GM12801 (cell line): ENCODE measurements around the gene ST6GALNAC6.

ENCODE experiments used
- TF ChIP-seq, protein P1 (sequence below): IDR thresholded peaks from one replicate; pipeline ENCODE4 v1.5.1; 2011; ENCODE audit warnings: control low read depth; ENCODE audit not compliant: insufficient read length; ENCODE audit errors: extremely low read depth

Gene ST6GALNAC6

GRCh38 chr9:127884976-127885490, 14.4 kb downstream of the ST6GALNAC6 start:
- TF ChIP-seq, protein P1, sequence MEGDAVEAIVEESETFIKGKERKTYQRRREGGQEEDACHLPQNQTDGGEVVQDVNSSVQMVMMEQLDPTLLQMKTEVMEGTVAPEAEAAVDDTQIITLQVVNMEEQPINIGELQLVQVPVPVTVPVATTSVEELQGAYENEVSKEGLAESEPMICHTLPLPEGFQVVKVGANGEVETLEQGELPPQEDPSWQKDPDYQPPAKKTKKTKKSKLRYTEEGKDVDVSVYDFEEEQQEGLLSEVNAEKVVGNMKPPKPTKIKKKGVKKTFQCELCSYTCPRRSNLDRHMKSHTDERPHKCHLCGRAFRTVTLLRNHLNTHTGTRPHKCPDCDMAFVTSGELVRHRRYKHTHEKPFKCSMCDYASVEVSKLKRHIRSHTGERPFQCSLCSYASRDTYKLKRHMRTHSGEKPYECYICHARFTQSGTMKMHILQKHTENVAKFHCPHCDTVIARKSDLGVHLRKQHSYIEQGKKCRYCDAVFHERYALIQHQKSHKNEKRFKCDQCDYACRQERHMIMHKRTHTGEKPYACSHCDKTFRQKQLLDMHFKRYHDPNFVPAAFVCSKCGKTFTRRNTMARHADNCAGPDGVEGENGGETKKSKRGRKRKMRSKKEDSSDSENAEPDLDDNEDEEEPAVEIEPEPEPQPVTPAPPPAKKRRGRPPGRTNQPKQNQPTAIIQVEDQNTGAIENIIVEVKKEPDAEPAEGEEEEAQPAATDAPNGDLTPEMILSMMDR: no peak

DNA sequence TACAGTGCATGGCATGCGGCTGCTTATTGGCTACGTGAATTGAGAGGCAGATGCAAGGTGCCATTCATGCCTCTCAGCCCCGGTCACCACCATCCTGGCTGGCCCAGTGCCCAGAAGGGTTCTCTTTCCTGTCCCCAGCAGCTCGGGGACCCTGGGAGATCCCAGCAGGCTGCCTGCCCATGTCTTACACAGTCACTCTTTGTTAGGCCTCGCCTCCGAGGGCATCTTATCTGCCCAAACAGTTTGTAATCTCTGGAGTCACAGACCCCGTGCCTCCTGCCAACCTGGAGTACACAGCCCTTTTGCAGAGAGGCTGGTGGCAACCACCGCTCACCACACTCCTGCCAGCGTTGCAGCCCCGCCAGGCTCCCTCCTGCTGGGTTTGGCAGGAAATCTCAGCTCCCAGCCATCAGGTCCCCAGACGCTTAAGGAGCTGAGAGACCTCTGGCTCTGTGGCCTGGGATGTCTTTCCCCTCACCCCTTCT, 14.9 kb downstream of the ST6GALNAC6 start:
- TF ChIP-seq, protein P1: no peak

GRCh38 chr9:127883959-127884358, 15.4 kb downstream of the ST6GALNAC6 start:
- TF ChIP-seq, protein P1: no peak

GRCh38 chr9:127880143-127880542, 19.3 kb downstream of the ST6GALNAC6 start:
- TF ChIP-seq, protein P1: no peak

DNA sequence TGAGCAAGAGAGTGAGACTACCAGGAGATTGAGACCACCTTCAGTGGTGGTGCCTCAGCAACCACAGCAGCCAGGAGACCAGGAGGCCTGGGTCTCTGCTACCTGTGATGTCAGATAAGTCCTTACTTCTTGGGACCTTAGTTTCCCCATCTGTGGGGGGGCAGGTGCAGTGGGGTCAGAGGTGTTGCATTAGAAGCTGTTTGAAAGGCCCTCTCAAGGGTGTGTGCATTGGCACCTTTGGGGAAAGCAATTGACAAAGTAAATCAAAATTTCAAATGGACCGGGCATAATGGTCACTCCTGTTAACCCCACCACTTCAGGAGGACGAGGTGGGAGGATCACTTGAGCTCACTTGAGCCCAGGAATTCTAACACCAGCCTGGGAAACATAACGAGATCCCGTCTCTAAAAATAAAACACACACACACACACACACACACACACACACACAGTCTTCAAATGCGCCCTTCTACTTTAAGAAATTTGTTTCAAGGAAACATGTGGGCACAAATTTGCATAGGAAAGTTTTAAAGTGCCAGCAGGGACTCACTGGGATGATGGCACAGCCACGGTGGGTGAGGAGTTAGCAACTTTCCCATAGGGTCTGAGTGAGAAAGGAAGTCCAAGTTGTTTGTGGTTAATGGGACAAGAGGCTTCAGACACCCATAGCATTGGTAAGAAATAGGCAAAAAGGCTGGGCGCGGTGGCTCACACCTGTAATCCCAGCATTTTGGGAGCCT, 20.6 kb downstream of the ST6GALNAC6 start:
- TF ChIP-seq, protein P1: no peak

GRCh38 chr9:127878001-127878651, 21.3 kb downstream of the ST6GALNAC6 start:
- TF ChIP-seq, protein P1: no peak

DNA sequence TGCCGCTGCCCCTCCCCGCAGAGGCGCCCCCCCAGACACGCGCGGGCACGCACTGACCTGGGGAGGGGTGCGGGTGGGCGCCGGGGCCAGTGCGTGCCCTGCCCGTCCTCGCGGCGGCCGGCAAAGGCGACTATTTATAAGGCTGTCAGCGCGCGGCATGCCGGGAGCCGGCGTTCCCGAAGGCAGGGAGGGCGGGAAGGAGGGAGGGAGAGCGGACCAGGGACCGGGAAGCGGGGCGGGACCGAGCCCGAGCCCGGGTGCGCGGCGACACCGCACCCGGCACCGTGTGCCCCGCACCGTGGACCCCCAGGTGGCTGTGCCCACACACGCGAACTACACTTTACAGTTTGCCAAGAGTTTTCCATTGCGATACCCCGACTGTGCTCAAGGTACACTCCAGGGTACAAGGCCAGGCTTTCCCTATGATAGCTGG, 21.8 kb downstream of the ST6GALNAC6 start, which contains the start of gene AK1:
AK1 (minus strand) TSS at position 110 of the 433 bp plus-strand sequence. CDS start 3,058 bp downstream, outside the sequence.
- TF ChIP-seq, protein P1: no peak
